Measurements from ENCODE around the gene FAM131A.

FAM131A gene

DNA sequence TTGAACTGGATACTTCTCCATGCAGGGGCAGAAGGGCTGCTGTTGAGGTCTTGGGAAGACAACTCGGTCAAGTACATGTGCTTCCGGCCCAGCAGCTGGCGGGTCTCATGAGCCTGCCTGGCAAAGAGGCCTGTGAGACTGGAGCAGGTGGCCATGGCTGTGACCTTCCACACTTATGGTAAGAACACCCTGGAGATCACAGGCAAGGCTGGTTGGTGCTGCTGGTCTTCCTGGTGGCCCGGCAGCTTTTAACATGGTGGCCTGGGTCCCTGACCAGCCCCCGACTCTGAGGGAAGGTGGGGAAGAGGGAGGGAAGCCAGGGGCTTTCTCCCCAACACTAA lies 57.9 kb downstream of the FAM131A start:
- DNase-seq (ENCODE audit: low read depth, low spot score), result no peak
